Measurements from ENCODE around the gene TDRD10. TPM values are rescaled to one million over a fixed set of nuclear protein-coding genes. Genes with fewer than 3 reads are reported as not detected.

Gene TDRD10
- total RNA-seq, 1 experiment from 2014 or later = not detected

- Histone ChIP-seq H3F3A (ENCODE audit: insufficient read depth, low read depth) (no peaks in the 10 kb centered on the region), H3K4me3 (no peak overlapping the region), H3K9me3 (ENCODE audit: insufficient read depth, low read depth) (no peaks in the 10 kb centered on the region), H3K9me2 (ENCODE audit: insufficient read depth) (no peaks in the 10 kb centered on the region), H3K4me1 (replicated peaks; ENCODE audit: insufficient read depth) (no peaks in the 10 kb centered on the region), H3K36me3 (ENCODE audit: low read depth) (peaks cover 40% of the 10 kb centered on the region; the same call in 1 of the 2 replicates), H4K20me1 (ENCODE audit: insufficient read depth) (no peaks in the 10 kb centered on the region), H2AFZ (no peak overlapping the region), H3K27ac (no peak overlapping the region), H3K79me2 (ENCODE audit: low read depth) (no peaks in the 10 kb centered on the region), H3K4me2 (no peak overlapping the region), H3K27me3 (ENCODE audit: insufficient read depth, low read depth) (no peaks in the 10 kb centered on the region)
- BruUV-seq (replicated peaks) = no TSS peak
- intact Hi-C loops (cut with micrococcal nuclease; ENCODE audit: unreplicated experiment) = no loop called here
- TF ChIP-seq EZH2 (IDR thresholded peaks at IDR 0.05; ENCODE audit: low read depth) (no peak), CTCF (conservative IDR thresholded peaks at IDR 0.05) (no peak)
- POLR2A ChIA-PET (ENCODE audit: unreplicated experiment) = no interaction called here
- CTCF ChIA-PET = no interaction called here
- DNase-seq = no peak
Measured at GRCh38 chr1:154584267-154584994, 82.4 kb downstream of the TDRD10 start.

GRCh38 chr1:154586231-154586630 is 84.2 kb downstream of the TDRD10 start:
- no peaks in the 10 kb centered on the region for H3K79me2 ChIP-seq (ENCODE audit: low read depth)
- ChIA-PET POLR2A (ENCODE audit: unreplicated experiment) (no interaction called here), CTCF (no interaction called here)
- H3F3A ChIP-seq (ENCODE audit: insufficient read depth, low read depth) = no peaks in the 10 kb centered on the region
- peaks cover 55% of the 10 kb centered on the region; the same call in 1 of the 2 replicates for H3K36me3 ChIP-seq (ENCODE audit: low read depth)
- no peak overlapping the region for H3K27ac ChIP-seq
- no peaks in the 10 kb centered on the region for H3K27me3 ChIP-seq (ENCODE audit: insufficient read depth, low read depth)
- DNase-seq = no peak
- intact Hi-C loops (cut with micrococcal nuclease; ENCODE audit: unreplicated experiment) = no loop called here
- TF ChIP-seq CTCF (conservative IDR thresholded peaks at IDR 0.05) (no peak), EZH2 (IDR thresholded peaks at IDR 0.05; ENCODE audit: low read depth) (no peak)
- no peaks in the 10 kb centered on the region for H3K4me1 ChIP-seq (replicated peaks; ENCODE audit: insufficient read depth)
- H3K4me3 ChIP-seq = no peak overlapping the region
- H4K20me1 ChIP-seq (ENCODE audit: insufficient read depth) = no peaks in the 10 kb centered on the region
- no TSS peak for BruUV-seq (replicated peaks)
- no peak overlapping the region for H3K4me2 ChIP-seq
- H3K9me2 ChIP-seq (ENCODE audit: insufficient read depth) = no peaks in the 10 kb centered on the region
- H2AFZ ChIP-seq = no peak overlapping the region
- no peaks in the 10 kb centered on the region for H3K9me3 ChIP-seq (ENCODE audit: insufficient read depth, low read depth)

GRCh38 chr1:154586641-154587040 is 84.6 kb downstream of the TDRD10 start:
- peaks cover 59% of the 10 kb centered on the region; the same call in 1 of the 2 replicates for H3K36me3 ChIP-seq (ENCODE audit: low read depth)

More at GRCh38 chr1:154586641-154587040, 84.6 kb downstream of the TDRD10 start:
- Histone ChIP-seq H3K9me3 (ENCODE audit: insufficient read depth, low read depth) (no peaks in the 10 kb centered on the region), H4K20me1 (ENCODE audit: insufficient read depth) (no peaks in the 10 kb centered on the region), H3K4me1 (replicated peaks; ENCODE audit: insufficient read depth) (no peaks in the 10 kb centered on the region), H3K9me2 (ENCODE audit: insufficient read depth) (no peaks in the 10 kb centered on the region), H3K79me2 (ENCODE audit: low read depth) (no peaks in the 10 kb centered on the region), H2AFZ (no peak overlapping the region), H3K4me2 (no peak overlapping the region), H3K27me3 (ENCODE audit: insufficient read depth, low read depth) (no peaks in the 10 kb centered on the region), H3K4me3 (no peak overlapping the region), H3F3A (ENCODE audit: insufficient read depth, low read depth) (no peaks in the 10 kb centered on the region), H3K27ac (no peak overlapping the region)
- ChIA-PET CTCF (no interaction called here), POLR2A (ENCODE audit: unreplicated experiment) (no interaction called here)
- intact Hi-C loops (cut with micrococcal nuclease; ENCODE audit: unreplicated experiment) = no loop called here
- no peak for TF ChIP-seq EZH2 (IDR thresholded peaks at IDR 0.05; ENCODE audit: low read depth)
- TF ChIP-seq CTCF (conservative IDR thresholded peaks at IDR 0.05) = no peak
- DNase-seq = no peak
- no TSS peak for BruUV-seq (replicated peaks)
